GM23248 (cell line): ENCODE data around the gene KCNMB3.

Experiments
- EZH2 ChIP-seq: fragments of 200-600 bp; sonication (generic); IDR thresholded peaks from 2 replicates; pipeline ENCODE4 v1.6.1; 2018; ENCODE audit warnings: antibody characterized with exemption, mild to moderate bottlenecking; ENCODE audit not compliant: insufficient read depth, poor library complexity, severe bottlenecking
- EZH2phosphoT487 ChIP-seq: fragments of 200-600 bp; sonication (generic); IDR thresholded peaks from 2 replicates; pipeline ENCODE4 v1.6.1; 2018; ENCODE audit warnings: antibody characterized with exemption, moderate library complexity, mild to moderate bottlenecking, low read depth; ENCODE audit not compliant: insufficient read depth

DNA sequence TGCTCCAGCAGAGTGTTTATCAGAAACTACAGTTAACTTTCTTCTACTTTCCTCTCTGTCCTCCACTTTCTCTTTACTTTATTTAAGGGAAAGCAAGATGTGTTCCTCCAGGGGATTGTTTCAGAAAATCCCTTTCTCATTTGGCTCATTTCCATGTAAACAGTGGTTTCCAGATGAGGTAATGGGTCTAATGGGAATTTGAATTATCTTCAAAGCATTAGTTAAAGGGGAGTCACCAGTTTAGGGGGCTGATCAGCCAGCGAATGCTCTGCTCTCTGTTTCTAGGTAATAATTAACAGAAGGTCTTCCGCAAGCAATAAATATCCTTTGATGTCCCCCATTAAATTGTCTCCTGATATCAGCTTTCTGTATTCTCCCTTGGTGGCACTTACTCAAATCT lies 41.5 kb upstream of the KCNMB3 start:
- no peak for TF ChIP-seq EZH2phosphoT487
- TF ChIP-seq EZH2, result no peak
